ENCODE data around the gene PLIN3.
"Not testable (repeated sequence)": the region's sequence is repeated elsewhere in the genome, so short reads cannot be mapped to it uniquely, and the experiment has no call there.

Gene PLIN3

GRCh38 chr19:4811328-4812131 lies 55.9 kb downstream of the PLIN3 start:
- peaks cover 17% of the 10 kb centered on the region for H3K36me3 ChIP-seq (ENCODE audit: control insufficient read depth, low read length)
- no peak for TF ChIP-seq EZH2phosphoT487 (IDR thresholded peaks at IDR 0.05; ENCODE audit: borderline replicate concordance, low read length)
- peak; percentile 99 for TF ChIP-seq CTCF (IDR thresholded peaks at IDR 0.05; ENCODE audit: low read depth, low read length, poor library complexity, severe bottlenecking)
- peak overlapping the region; percentile 51 for H3K4me2 ChIP-seq (ENCODE audit: low read length)
- H3K4me3 ChIP-seq (ENCODE audit: low read length): peak overlapping the region; percentile 35
- H3K79me2 ChIP-seq (ENCODE audit: control insufficient read depth, low read length): peaks cover 9% of the 10 kb centered on the region
- H3K4me1 ChIP-seq (ENCODE audit: control insufficient read depth, low read length): peaks cover 81% of the 10 kb centered on the region
- H4K20me1 ChIP-seq (ENCODE audit: control insufficient read depth, insufficient read depth, low read depth, low read length): no peaks in the 10 kb centered on the region
- no peaks in the 10 kb centered on the region for H3K9me3 ChIP-seq (ENCODE audit: control insufficient read depth, insufficient read depth, low read length)
- H3K9me2 ChIP-seq (replicated peaks; ENCODE audit: control insufficient read depth, low read length): no peaks in the 10 kb centered on the region
- peaks cover 30% of the 10 kb centered on the region for H3F3A ChIP-seq (ENCODE audit: control insufficient read depth, insufficient read depth)
- H3K27me3 ChIP-seq (ENCODE audit: control insufficient read depth, low read length): no peaks in the 10 kb centered on the region
- peak overlapping the region; percentile 68 for H3K27ac ChIP-seq (ENCODE audit: low read depth, low read length)

- H4K20me1 ChIP-seq (ENCODE audit: control insufficient read depth, insufficient read depth, low read depth, low read length): no peaks in the 10 kb centered on the region
- H3K79me2 ChIP-seq (ENCODE audit: control insufficient read depth, low read length): no peaks in the 10 kb centered on the region
- peak overlapping the region; percentile 57 for H3K4me2 ChIP-seq (ENCODE audit: low read length)
- no peaks in the 10 kb centered on the region for H3K9me2 ChIP-seq (replicated peaks; ENCODE audit: control insufficient read depth, low read length)
- TF ChIP-seq EZH2phosphoT487 (IDR thresholded peaks at IDR 0.05; ENCODE audit: borderline replicate concordance, low read length) (no peak), CTCF (IDR thresholded peaks at IDR 0.05; ENCODE audit: low read depth, low read length, poor library complexity, severe bottlenecking) (no peak)
- H3K4me1 ChIP-seq (ENCODE audit: control insufficient read depth, low read length): peaks cover 57% of the 10 kb centered on the region
- H3K9me3 ChIP-seq (ENCODE audit: control insufficient read depth, insufficient read depth, low read length): no peaks in the 10 kb centered on the region
- H3K27ac ChIP-seq (ENCODE audit: low read depth, low read length): peak overlapping the region; percentile 62
- peaks cover 8% of the 10 kb centered on the region for H3F3A ChIP-seq (ENCODE audit: control insufficient read depth, insufficient read depth)
- H3K4me3 ChIP-seq (ENCODE audit: low read length): peak overlapping the region; percentile 26
- no peaks in the 10 kb centered on the region for H3K36me3 ChIP-seq (ENCODE audit: control insufficient read depth, low read length)
- no peaks in the 10 kb centered on the region for H3K27me3 ChIP-seq (ENCODE audit: control insufficient read depth, low read length)
Measured at GRCh38 chr19:4807188-4807587, 60.3 kb downstream of the PLIN3 start.

GRCh38 chr19:4806384-4806783 lies 61.1 kb downstream of the PLIN3 start:
- Histone ChIP-seq H3K4me3 (ENCODE audit: low read length) (no peak overlapping the region), H3K27me3 (ENCODE audit: control insufficient read depth, low read length) (no peaks in the 10 kb centered on the region), H3K9me2 (replicated peaks; ENCODE audit: control insufficient read depth, low read length) (no peaks in the 10 kb centered on the region), H4K20me1 (ENCODE audit: control insufficient read depth, insufficient read depth, low read depth, low read length) (no peaks in the 10 kb centered on the region), H3K27ac (ENCODE audit: low read depth, low read length) (no peak overlapping the region), H3K4me1 (ENCODE audit: control insufficient read depth, low read length) (peaks cover 49% of the 10 kb centered on the region), H3K79me2 (ENCODE audit: control insufficient read depth, low read length) (no peaks in the 10 kb centered on the region), H3F3A (ENCODE audit: control insufficient read depth, insufficient read depth) (peaks cover 8% of the 10 kb centered on the region), H3K9me3 (ENCODE audit: control insufficient read depth, insufficient read depth, low read length) (no peaks in the 10 kb centered on the region), H3K36me3 (ENCODE audit: control insufficient read depth, low read length) (no peaks in the 10 kb centered on the region), H3K4me2 (ENCODE audit: low read length) (no peak overlapping the region)
- no peak for TF ChIP-seq CTCF (IDR thresholded peaks at IDR 0.05; ENCODE audit: low read depth, low read length, poor library complexity, severe bottlenecking)
- no peak for TF ChIP-seq EZH2phosphoT487 (IDR thresholded peaks at IDR 0.05; ENCODE audit: borderline replicate concordance, low read length)

GRCh38 chr19:4805140-4805539 lies 62.3 kb downstream of the PLIN3 start:
- H3F3A ChIP-seq (ENCODE audit: control insufficient read depth, insufficient read depth); H3K27me3 ChIP-seq (ENCODE audit: control insufficient read depth, low read length); H3K27ac ChIP-seq (ENCODE audit: low read depth, low read length); H3K9me2 ChIP-seq (replicated peaks; ENCODE audit: control insufficient read depth, low read length); H3K4me3 ChIP-seq (ENCODE audit: low read length); H3K9me3 ChIP-seq (ENCODE audit: control insufficient read depth, insufficient read depth, low read length); H3K4me2 ChIP-seq (ENCODE audit: low read length); H3K79me2 ChIP-seq (ENCODE audit: control insufficient read depth, low read length); H3K36me3 ChIP-seq (ENCODE audit: control insufficient read depth, low read length); H4K20me1 ChIP-seq (ENCODE audit: control insufficient read depth, insufficient read depth, low read depth, low read length): not testable (repeated sequence)
- H3K4me1 ChIP-seq (ENCODE audit: control insufficient read depth, low read length): peaks cover 37% of the 10 kb centered on the region
